IPS-NIHi7 (cell line): ENCODE measurements around the gene RAF1.
"Not testable (repeated sequence)": the region's sequence is repeated elsewhere in the genome, so short reads cannot be mapped to it uniquely, and the experiment has no call there.

ENCODE experiments used
- DNase-seq: peaks from one replicate; pipeline ENCODE4 v3.0.0; 2012; ENCODE audit warnings: mixed read lengths; ENCODE audit errors: extremely low spot score

RAF1 gene

DNA sequence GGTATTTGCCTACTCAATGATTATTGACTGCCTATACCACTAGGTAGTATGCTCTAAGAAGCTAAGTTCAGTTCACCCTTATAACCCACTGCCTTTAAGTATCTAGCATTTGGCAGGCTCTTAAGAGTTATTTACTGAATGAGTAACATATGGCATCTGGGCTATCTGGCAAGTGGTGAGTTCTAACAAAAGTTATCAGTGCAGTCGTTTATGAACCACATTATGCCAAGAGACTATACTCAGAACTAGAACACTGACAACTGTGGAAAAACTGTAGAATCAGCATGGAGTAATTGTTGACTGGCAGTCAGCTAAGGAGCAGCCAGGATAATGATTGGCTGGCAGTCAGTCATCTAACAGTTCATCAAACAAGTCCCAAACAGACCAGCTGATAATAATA, 25.8 kb downstream of the RAF1 start:
- no peak for DNase-seq

GRCh38 chr3:12633108-12633507, 30.8 kb downstream of the RAF1 start:
- DNase-seq: no peak

DNA sequence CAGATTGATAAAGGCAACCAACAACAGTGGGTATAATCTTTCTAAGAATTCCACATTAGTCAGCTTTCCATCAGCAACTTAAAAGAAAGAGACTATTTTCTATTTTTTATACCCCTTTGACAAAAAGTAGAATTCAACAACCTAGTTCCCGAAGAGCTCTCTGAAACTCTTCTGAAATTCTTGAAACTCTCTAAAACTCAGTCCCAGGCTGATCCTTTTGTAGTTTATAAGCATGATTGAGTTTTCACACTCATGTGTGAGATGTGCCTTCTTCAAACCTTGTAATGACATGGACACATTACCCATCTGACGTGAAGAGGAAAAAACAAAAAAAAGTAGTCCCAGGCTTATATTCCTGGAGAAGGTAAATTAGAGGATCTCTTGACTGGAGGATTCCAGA, 31.4 kb downstream of the RAF1 start:
- DNase-seq: no peak

DNA sequence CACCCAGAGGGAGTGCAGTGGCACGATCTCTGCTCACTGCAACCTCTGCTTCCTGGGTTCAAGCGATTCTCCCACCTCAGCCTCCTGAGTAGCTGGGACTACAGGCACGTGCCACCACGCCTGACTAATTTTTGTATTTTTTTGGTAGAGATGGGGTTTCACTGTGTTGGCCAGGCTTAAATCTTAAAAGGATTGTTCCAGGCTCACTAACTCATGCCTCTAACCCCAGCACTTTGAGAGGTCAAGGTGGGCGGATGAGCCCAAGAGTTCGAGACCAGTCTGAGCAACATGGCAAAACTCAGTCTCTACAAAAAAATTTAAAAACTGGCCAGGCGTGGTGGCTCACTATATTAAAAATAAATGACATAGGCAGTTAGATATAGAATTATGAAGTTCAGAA, 33.1 kb downstream of the RAF1 start:
- DNase-seq: not testable (repeated sequence)

GRCh38 chr3:12630292-12630691, 33.6 kb downstream of the RAF1 start:
- peak; percentile 26 for DNase-seq

- DNase-seq: no peak
These were observed 34.4 kb downstream of the RAF1 start for GRCh38 chr3:12629560-12629959.

- no peak for DNase-seq
These were observed 35.1 kb downstream of the RAF1 start for GRCh38 chr3:12628813-12629212.

- DNase-seq: no peak
These were observed 36.5 kb downstream of the RAF1 start for GRCh38 chr3:12627370-12627769.

DNA sequence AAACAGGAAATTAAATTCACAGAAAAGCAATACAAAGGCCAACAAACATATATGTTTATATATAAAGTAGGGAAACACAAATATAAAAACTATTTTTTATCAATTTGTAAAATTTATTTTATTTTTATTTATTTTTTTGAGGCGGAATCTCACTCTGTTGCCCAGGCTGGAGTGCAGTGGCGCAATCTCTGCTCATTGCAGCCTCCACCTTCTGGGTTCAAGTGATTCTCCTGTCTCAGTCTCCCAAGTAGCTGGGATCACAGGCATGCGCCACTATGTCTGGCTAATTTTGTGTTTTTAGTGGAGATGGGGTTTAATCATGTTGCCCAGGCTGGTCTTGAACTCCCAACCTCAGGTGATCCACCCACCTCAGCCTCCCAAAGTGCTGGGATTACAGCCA, 39.0 kb downstream of the RAF1 start:
- DNase-seq: not testable (repeated sequence)

GRCh38 chr3:12624056-12624455, 39.9 kb downstream of the RAF1 start:
- DNase-seq: no peak

DNA sequence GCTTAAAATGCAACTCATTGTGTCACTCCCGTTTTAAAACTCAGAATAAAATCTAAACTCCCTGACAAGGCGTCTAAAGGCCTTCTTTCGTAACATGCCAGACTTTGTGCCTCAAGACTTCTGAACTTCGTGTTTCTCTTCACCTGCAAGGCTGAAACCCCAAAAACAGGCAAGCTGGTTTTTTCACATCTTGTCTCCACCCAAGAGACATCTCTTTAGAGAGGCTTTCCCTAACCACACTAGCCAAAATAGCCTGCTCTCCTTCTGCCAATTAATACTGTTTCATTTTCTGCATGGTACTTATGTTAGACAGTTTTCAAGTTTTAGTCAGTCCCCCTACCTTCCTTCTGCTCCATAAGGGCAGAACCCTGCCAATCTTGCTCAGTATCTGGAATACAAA, 41.6 kb downstream of the RAF1 start:
- no peak for DNase-seq

DNA sequence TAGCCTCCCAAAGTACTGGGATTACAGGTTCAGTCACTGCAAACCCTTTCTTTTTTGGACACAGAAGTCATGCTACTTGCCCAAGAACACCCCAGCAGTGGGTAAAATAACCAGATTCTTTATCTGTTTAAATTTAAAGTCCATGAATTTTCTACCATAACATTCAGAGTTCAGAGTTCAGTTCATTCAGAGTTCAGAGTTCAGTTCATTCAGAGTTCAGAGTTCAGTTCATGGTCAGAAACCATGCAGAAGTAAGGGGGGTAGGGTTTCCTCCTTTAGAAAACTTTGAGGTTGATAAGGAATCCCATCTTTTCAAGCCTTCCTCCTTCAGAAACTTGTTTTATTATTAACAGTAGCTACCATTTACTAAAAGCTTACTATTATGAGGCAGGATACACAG, 43.2 kb downstream of the RAF1 start:
- DNase-seq: no peak

GRCh38 chr3:12620305-12620704, 43.6 kb downstream of the RAF1 start:
- DNase-seq: no peak

DNA sequence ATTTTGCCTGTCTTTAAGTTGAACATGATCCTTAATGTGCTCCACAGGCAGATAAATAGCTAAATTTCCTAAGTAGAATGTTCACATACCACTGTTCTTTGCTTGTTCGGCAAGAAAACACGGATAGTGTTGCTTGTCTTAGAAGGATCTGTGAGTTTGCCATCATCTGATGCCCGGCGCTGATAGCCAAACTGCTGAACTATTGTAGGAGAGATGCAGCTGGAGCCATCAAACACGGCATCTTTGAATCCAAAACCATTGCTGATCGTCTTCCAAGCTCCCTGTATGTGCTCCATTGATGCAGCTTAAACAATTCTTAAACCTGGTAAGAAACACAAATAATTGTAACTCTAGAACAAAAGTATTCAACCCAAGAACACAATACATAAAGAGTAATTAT, 45.5 kb downstream of the RAF1 start:
- no peak for DNase-seq

GRCh38 chr3:12615266-12615665, 48.7 kb downstream of the RAF1 start:
- no peak for DNase-seq

DNA sequence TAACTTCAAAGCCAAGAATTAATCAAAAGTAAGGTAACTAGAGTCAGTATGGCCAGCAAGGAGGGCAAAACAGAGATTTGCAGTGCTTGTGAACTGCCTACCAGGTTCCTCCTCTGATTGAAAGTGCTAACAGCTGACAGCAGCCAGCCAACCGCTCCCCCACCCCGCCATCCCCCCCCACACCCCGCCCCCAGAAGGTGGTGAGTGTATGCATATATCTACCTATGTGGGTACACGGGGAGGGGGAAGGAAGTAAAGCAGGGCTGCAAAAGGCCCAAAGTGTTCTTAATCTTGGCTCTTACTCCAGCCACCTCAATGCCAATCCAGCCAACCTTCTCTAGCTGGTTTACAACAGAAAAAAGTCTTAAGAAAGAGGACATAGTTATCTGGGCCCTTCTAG, 50.7 kb downstream of the RAF1 start:
- no peak for DNase-seq

DNA sequence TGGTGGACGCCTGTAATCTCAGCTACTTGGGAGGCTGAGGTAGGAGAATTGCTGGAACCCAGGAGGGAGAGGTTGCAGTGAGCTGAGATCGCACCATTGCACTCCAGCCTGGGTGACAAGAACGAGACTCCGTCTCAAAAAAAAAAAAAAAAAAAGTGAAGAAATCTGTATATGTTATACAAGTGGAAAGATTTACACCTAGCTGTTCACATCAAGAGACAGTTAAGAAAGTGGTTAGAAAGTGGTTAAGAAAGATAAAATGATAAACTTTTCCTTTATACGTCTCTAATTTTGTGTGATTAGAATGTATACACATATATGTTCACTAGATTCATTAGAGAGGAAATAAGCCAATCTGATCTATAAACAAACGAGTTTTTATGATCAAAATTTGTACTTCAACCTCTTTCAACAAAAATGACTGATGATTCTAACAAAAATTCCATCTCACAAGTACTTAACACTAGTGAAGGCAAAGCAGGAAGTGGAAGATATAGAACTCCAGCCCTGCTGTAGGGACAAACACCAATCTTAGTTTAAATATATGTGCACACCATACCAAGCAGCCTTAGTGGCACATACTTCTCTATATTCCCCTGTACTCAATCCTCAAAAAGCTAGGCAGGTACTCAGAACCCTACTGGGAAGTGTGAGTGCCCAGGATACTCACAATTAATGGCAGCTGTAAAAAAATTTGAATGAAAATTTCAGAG, 51.2 kb downstream of the RAF1 start:
- DNase-seq: no peak

GRCh38 chr3:12611117-12611516, 52.8 kb downstream of the RAF1 start:
- DNase-seq: no peak

DNA sequence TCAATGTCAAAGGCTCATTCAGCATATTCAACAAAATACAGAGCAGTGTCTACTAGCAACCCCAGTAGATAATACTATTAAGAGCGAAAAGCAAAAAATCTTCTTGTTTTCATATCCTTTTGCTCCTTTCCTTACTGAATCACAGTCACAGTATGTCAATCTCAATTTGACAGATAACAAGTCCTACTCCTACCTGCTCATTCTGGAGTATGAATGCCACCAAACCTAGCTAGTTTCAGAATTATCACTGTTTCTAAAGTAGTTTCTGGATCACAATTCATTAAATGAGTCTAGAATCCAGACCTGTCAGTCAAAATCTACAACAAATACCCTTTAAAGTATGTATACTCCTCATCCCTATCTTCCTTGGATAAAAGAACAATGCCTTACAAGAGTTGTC, 55.5 kb downstream of the RAF1 start:
- DNase-seq: no peak

DNA sequence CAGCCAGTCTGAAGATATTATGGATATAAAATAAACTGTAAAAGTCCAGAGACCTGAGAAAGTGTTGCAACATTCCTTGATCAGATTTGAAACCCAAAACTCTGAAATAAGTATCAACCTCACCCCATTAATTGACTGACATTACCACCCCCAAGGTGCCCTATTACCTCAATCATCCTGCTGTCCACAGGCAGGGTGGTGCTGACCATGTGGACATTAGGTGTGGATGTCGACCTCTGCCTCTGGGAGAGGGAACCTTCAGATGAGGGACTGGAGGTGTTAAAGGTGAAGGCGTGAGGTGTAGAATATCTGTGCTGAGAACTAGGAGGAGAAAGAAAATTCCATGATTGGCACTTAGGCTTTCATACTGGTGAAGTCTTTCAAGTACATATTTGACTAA, 59.9 kb downstream of the RAF1 start:
- no peak for DNase-seq

GRCh38 chr3:12601072-12601471, 62.8 kb downstream of the RAF1 start:
- no peak for DNase-seq

DNA sequence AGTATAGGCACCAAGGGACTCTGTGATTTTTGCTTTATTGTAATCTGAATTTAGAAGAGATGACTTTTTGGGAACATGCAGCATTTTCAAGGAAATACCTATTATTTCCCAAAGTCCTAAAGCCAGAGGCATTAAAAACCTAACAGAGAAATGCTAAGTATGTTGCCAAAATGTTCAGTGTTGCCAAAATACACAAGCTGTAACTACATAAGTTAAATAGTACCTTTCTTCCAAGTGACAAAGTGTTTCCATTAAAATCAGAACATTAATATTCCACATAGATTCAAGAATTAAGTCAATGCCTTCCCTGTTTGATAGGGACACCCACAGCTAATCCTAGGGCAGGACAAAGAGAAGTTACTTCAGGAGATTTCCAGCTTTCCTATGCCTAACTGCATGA, 65.0 kb downstream of the RAF1 start:
- no peak for DNase-seq

DNA sequence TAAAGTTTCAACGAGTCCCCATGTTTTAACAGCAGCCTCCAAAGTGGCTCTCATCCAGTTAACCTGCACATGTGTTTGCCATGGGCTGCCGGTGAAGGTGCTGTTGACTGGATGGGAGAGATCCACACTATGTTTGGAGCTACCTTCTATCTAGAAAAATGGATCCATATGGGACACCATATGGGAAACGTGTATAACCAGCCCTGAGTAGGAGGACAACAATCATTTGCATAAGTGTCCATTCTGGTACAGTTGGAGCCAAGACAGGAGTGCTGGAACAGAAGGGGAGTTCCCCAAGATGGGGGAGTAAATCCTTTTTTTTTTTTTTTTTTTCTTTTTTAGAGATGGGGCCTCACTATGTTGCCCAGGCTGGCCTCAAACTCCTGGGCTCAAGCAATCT, 70.4 kb downstream of the RAF1 start:
- no peak for DNase-seq

DNA sequence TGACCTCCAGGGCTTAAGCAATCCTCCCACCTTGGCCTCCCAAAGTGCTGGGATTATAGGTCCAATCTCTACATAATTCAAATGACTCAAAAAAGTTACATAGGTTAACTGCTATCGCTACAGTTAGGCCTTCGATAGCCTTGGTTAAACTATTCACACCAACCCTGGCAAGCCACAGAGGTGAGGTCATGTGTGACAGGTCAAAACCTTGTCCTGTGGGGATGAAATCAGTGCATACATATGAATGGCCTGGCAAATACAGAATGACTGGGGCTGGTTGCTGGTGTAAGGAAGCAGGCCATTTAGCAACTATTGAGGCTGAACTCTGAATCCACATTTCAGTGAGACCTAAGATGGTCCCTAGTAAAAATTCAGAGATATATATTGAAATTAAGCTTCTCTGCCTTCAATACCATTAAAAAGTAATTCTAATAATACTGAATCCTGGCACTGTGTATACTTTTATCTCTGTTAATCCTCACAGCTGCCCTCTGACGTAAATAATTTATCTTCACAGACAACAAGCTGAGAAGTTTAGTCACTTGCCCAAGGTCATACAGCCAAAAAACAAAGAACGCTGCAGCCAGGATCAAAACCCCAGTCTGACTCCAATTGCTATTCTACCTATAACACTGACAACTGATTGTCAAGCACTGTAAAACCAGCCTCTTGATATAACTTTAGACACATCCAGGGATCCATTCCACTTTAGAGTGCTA, 71.8 kb downstream of the RAF1 start:
- DNase-seq: no peak
